Natural killer cell treated with Interleukin-12 subunit alpha and Interleukin-12 subunit beta and Interleukin-15 and Interleukin-18, amount 100 ng/mL, for 72 hours (primary cell): ENCODE measurements around the gene ZNF467. TPM values are rescaled to one million over a fixed set of nuclear protein-coding genes. Genes with fewer than 3 reads are reported as not detected.

Experiments used
- total RNA-seq, 2 donors: library from RNA; stranded (reverse); gene quantifications; one replicate each; pipeline ENCODE4 v1.2.3, GENCODE V29; 2022

Gene ZNF467
- total RNA-seq, 2 donors from 2014 or later = 0.10 to 0.28 TPM

Other genes starting within 250 kb of the ZNF467 start
- gene ZNF862, start 64.8 kb upstream of the ZNF467 start, total RNA-seq = 10 to 100 TPM; 18.8 to 19.1 TPM
- 10 to 100 TPM; 32.6 to 64.3 TPM for gene ATP6V0E2, start 100.4 kb upstream of the ZNF467 start, total RNA-seq